Mammary epithelial cell (primary cell): ENCODE data around the gene NPAS3.

Source experiments
- CTCF ChIP-seq, 2 donors: IDR thresholded peaks in 1 of 2; conservative IDR thresholded peaks in 1 of 2; 2 replicates each; pipeline ENCODE4 v1.5.1; 2011 to 2012; ENCODE audit warnings: inconsistent platforms in 2 of 2, low read length in 2 of 2, mild to moderate bottlenecking in 2 of 2, control low read depth in 1 of 2, low read depth in 1 of 2; ENCODE audit not compliant: insufficient read depth in 1 of 2; ENCODE audit errors: extremely low read depth in 1 of 2
- EZH2 ChIP-seq: IDR thresholded peaks from 2 replicates; pipeline ENCODE4 v1.6.1; 2012; ENCODE audit warnings: low read length, inconsistent platforms, borderline replicate concordance

DNA sequence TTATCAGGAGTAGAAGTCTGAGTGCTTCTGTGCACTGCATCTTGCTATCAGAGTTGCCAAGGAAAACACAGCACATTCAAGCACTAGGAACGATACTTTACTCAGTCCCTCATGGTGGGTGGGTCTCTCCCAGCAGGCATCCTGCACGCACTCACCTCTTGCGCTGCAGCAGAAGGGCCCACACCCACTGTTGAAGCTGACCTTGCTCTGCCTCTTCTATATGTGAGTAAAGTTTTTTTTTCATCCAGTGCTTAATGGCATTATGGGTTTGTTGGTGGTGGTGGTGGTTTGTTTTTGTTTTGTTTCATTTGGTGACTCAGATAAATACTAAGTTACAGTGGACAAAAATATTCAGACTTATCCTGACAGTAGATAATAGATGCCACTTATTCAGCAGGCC lies 663.7 kb downstream of the NPAS3 start:
- no peak for TF ChIP-seq CTCF (conservative IDR thresholded peaks at IDR 0.05 in 1 of 2, IDR thresholded peaks at IDR 0.05 in 1 of 2; ENCODE audit: extremely low read depth in 1 of 2, insufficient read depth in 1 of 2, low read depth in 1 of 2, low read length in 2 of 2)
- no peak for TF ChIP-seq EZH2
